ENCODE measurements around the gene MSMP. TPM values are rescaled to one million over a fixed set of nuclear protein-coding genes. Genes with fewer than 3 reads are reported as not detected.

Gene MSMP
- total RNA-seq, 1 donor from 2014 or later: not detected

DNA sequence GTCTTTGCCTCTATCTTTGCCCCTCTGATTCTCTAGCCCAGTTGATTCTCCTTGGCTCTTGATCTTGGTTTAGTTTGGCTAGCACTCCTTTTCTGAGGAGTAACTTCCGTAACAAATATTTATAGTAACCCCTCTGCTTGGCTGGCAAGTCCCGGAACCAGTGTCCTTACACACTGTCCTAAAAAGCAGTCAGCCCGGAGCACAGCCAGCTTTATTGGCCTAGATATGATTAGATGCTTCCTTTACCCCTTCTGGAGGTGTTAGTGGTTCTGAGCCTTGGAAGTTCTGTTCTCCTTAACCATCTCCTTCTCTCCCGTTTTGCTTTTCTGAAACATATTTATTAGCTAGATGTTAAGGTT is 17.0 kb upstream of the MSMP start:
- no peak for DNase-seq

DNA sequence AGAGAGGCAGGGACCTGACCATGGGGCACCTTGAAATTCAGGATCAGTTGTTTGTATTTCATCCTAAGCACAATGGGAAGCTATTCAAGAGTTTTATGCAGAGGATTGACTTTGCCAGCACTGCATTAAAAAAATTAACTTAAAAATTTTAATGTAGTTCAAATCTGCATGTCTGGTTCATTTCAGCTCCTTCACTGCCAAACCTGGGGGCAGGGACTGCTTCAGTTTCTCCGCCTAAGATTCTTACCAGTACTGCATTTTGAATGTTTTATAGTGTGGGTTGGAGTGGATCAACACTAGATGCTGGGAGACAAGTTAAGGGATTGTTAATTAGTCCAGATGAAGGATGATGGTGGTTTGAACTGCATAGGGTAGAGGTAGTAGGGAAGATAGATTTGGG is 15.7 kb upstream of the MSMP start:
- no peak for DNase-seq

DNA sequence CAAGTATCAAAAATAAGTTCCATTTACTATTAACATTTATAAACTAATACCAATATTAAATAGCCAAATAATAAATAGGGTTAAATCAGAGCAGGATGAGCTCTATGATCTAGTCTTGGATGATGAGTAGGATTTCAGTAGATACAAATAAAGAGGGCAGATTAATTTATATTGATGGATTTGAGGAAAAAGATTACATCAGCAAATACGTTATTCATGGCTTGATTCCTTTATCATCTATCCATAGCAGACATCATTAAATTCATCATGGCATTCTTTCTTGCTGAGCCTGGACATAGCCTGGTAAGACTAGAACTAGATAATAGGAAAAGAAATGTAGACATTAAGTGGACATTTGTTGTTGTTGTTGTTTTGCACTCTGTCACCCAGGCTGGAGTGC is 13.4 kb upstream of the MSMP start:
- DNase-seq: no peak

DNA sequence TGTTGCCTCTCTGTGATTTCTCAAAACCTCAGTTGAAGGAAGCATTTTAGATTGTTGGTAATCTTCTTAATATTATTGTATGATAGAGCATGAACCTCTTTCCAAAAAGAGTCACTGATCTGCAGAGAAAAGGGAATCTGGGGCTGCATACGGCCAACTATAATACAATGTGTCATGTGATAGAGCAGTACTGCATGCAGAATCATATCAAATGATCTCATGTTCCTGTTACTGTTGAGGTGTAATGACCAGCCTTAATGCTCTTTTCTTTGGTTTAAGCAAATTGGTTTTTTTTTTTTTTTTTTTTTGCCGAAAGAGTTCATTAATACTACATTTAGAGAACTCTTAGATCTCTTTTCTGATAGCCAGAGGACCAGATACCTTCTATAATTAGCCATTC is 12.9 kb upstream of the MSMP start:
- DNase-seq: no peak

DNA sequence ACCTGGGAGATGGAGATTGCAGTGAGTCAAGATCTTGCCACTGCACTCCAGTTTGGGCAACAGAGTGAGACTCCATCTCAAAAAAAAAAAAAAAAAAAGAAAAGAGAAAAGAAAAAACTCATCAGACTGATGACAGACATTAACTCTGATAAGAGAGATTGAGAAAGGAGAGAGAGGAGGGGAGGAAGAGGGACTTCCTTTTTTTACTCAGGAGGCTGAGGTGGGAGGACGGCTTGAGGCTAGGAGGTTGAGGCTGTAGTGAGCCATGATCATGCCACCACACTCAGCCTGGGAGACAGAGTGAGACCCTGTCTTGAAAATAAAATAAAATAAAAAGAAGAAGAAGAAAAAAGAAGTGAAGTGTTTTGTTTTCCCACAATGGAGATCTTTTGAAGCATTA is 9.7 kb upstream of the MSMP start:
- DNase-seq: no peak

DNA sequence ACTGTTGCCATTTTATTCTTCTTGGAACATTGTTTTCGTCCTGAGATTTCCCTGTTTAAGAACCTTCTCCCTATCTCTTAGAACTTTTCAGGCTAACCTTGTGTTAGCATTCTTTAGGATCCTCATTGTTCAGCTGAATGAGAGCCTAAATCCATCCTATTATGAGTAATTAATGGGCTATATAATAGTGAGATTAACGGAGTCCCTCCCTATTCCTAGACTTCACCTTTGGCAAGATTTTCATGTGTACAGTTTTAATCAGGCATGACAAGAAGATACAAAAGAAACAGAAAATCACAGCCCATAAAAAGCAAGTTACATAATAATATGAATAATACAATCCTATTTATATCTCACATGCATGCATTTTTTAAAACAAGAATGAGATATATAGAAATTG is 9.1 kb upstream of the MSMP start:
- DNase-seq: no peak

DNA sequence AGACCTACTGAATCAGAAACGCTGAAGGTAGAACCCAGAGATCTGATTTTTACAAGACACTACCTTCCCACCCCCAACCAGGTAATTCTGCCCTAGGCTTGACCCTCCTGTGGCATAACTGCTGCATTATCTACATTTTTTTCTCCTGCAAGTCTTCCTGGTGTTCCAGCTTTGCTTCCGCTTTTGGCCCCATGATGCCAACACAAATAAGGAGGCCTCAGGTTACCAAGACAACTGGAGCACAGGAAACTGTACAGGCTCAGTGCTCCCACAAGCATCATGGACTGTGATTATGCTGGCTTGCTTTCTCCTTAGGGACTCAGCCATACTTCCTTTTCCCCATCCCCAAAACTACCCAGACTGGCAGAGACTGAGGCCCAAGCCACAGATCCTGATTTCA is 6.6 kb upstream of the MSMP start:
- no peak for DNase-seq

DNA sequence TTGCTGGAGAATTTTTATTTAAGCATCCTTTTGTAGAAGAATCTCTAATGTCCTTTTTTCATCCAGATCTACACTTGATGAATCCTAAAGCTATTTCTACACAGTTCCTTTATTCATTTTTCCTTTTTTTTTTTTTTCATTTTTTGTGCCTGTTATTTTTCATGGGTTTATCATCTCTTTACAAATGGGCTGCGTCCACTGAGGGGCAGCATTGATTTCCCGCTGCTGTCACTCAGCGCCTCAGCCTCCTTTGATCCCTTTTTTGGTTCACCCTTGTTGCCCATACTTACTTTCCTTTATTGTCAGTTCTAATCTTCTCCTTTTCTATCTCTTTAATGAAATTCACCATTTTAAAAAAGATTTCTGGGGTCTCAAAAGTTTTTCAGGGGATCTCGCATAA is 5.7 kb upstream of the MSMP start:
- no peak for DNase-seq

DNA sequence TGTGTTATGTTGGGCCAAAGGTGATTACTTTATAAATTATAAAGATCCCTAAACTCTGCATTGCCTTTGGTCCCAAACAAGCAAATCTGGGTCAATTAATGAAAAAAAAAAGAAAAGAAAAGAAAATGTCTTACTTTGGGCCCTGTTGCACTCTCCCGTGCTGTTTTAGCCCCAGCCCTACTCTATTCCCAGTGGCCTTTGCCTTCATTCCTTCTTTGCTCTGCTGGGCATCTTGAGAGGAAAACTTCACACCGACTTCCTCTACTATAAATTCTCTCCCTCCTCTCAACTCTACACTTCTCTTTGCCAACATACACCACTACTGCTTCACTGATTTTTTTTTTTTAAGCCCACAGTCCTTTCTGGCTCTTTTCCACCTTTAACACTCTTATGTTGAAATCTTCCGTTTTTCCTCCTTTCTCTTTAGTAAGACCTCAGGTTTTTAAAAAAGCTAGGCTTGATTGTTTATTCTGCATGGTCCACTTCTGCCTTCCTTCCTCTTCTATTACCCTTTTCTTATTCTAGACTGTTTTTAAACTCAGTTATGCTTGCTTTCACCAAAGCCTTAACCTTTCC is 4.5 kb upstream of the MSMP start:
- no peak for DNase-seq

DNA sequence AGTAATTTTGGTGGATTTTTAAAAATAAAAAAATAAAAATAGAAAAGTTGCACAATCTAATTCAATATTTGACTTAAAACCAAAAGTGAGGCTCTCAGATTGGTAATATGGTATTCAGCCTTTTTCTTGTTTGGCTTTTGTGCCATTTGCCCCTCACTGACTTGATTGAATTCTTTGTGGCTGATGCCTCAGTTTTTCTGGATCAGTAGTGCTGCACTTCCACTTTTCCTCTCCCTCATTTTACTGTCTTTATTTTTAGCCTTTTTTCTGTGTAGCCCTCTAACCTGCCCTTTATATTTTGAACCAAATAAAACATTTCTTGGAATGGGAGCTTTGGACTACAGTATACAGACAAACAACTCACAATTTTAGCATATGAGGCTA is 3.8 kb upstream of the MSMP start:
- DNase-seq: no peak

DNA sequence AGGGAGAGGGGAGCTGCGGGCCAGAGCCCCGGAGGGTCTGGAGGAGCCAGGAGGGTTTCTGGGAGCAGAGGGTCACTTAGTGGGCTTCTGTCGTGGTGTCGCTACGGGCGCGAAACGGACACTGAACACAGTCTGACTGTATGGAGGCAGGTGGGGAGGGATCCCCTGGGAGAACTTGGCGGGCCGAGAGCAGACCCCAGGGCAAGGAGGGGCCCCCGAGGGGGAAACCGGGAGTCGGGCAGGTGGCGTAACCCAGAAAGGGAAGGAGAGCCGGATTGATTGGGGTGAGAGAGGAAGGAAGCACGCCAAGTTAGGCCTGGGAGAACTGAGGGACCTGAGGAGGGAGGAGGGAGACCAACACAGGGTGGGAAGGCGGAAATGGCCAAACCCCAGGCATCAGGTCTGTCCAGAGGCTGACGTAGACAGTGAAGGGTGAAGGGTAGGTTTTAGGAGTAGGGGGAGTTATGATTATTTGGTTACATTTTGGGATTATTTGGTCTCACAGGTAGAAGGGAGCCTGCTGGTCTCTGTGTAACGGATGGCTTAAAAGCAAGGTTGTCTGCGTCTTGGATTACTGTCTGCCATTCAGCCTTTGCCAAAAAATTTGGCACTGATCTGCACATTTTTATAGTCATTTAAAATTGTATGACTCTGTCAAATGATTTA is 3.3 kb upstream of the MSMP start:
- peak; percentile 14 for DNase-seq

DNA sequence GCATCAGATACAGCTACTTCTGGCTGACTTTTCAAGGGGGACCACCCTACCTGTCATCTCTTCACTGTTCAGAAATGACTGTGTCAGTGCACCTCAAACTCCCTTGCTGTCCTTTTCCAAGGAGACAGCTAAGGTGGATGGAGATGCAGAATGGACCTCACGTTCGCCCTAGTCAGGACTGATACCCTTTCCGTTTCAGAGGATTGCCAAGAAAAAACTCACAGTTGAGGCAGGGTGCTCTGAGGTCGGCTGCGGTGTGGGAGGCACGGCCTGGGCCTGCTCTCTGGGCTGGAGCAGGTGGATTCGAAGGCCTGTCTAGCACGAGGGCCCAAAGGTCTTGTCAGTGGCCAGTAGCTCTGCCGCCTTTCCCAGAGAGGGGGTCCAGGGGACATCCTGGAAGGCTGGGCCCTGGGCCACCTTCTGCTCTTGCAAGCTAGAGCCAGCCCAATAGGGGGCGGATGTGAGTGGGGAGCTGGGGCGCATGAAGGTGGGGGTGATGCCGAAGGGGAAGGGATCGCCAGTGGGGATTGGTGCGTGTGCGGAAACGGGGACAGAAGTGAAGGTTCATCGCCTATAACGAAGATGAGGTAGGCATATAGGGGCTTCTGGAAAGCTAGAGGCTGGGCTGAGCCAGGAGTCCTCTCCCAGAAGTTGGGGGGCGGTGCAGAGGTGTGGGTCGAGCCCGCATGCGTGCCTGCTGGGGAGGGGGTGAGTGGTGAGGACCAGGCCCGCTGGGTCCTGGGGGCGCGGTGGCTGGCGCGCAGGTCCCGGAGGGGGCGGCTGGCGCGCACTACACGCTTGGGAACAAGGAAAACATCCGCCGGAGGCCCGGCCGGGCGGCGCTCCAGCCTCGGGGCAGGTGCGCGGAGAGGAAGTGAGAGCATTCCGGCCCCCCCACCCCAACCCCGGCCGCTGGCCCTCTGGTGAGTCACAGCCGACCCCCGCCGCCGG is 2.5 kb upstream of the MSMP start:
- no peak for DNase-seq

DNA sequence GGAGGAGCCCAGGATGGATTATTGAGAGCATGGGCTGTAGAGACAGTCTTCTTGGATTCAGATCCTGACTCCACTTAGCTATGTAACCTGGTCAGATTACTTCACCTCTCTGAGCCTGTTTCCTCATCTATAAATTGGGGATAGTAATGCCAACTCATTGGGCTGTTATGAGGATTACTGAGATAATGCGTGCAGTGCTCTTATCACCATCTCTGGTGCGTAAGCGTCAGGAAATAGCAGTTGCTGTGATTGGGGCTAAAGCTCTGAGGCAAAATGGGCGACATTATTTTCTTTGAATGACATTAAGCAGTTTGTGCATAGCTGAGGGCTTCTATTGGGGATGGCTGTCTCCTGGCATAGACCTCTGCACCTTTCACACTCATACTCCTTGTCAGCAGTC is 995 bp upstream of the MSMP start:
- DNase-seq: no peak

DNA sequence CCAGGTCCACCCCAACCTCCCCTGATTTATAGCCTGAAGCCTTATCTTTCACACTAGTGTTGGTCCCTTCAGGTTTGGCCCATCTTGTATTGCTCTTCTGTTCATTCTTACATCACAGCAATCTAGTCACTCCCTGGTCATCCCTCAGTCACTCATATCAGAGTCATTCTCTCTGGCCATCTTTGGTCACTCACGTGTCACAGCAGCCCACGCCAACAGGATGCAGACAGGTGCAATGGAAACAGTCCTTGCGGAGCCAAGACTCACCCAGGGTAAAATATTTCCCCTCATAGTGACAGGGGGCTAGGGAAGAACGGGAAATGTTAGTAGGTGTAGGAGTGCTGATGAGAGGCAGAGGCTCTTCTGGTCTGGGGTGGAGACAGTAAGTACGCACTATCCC is 610 bp downstream of the MSMP start:
- DNase-seq: no peak

DNA sequence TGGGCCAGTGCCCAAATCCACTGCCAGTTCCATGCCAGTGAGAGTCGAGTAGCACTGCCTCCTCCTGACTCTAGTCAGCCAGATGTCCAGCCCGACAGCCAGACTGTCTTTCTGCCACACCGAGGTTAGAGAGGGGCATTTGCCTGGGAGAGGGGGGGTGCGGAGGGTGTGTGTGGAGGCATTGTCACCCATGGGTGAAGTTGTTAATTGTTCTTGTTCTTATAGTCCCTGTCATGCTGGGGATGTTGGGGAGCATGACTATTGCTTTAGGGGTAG is 3.9 kb downstream of the MSMP start:
- DNase-seq: no peak

DNA sequence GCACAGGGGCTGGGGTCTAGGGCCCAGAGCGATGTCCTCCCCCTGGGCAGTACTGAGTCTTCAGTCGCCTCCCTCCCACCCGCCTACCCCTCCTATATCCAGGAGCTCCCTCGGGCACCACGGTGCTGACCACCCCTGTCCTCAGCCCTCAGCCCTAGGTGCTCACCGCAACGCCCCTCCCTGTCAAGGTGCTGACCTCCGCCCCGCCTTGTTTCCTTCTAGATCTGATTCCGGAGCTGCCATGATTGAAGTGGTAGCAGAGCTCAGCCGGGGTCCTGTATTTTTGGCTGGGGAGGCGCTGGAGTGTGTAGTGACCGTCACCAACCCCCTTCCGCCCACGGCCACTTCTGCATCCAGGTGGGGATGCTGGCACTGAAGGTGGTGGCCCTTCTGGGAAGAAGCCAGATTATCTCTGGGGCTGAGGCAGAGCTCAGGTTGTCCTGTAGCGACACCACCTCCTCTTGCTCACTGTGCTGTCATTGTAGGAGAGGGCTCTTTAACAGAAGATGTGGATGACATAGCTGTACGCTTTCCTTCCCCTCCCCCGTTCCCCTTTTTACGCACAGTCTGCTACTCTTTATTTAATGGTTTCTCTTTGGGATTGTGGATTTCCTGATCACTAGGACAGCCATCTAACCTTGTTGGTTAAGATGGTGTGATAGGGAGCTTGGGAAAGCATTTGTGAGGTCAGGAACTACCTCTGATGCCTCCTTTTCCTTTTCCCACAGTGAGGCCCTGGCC is 4.4 kb downstream of the MSMP start:
- no peak for DNase-seq

DNA sequence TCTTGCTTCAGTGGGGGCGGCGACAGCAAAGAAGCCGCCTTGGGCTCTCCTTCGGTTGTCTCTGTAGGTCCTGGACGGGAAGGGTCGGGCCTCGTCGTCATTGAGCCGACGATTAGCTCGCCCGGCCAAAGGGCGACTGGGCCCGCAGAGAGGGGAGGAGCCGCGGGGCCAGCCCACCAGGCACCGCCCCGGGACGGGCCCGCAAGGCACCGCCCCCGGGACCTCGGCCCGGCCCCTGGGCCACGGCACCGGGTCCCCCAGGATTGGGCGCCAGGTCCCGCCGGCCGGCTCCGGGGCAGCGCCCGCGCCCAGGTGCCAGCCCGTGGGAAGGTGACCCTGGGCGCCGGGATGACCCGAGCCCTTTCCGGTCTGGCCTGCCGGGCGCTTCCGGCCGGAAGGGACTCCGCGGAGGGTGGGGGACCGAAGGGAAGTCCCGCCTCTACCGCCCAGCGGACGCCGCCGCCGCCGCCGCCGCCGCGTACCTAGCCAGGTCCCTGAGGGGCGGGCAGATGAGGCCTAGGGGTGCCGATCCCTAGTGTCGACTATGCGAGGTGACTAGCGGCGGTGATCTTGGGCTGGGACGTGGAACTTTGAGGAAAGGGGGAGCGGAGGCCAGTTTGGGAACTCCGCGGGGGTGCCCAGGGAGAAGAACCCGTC is 5.1 kb downstream of the MSMP start, which contains the start of the genes GBA2 and RGP1:
Gene GBA2 (minus strand): TSS at position 371 of the 657 bp plus-strand sequence. CDS start 524 bp downstream, outside the sequence.
Gene RGP1 (plus strand): TSS at position 430 of the 657 bp plus-strand sequence. CDS start 469 bp downstream, outside the sequence.
- peak; percentile 42 for DNase-seq

DNA sequence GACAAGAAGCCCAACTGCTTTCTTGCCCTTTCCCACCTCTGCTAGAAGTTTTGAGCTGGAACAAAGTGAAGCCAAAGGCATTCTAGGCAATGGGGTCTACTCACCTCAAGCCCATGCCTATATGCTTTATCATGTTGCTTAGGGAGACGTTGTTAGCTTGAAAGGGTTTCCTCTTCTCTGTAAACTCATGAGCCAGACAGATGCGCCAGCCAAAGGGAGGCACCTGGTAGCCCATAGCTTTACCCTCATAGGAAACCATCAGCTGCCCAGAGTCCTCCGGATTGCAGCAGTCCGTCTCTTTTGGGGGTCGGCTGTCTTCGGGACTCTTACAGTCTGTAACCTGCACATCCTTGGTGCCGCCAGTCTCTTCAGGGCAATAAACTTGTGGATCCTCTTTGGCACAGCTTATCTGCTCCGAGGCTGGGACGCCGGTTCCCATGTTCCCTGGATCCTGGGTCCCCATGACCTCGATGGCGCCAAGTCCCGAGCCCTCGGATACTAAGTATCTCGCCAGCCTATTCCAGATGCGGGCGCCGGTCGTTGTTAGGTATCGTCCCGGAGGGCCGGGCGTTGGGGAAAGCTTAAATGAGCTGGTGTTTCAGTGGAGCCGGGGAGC is 5.7 kb downstream of the MSMP start:
- no peak for DNase-seq

DNA sequence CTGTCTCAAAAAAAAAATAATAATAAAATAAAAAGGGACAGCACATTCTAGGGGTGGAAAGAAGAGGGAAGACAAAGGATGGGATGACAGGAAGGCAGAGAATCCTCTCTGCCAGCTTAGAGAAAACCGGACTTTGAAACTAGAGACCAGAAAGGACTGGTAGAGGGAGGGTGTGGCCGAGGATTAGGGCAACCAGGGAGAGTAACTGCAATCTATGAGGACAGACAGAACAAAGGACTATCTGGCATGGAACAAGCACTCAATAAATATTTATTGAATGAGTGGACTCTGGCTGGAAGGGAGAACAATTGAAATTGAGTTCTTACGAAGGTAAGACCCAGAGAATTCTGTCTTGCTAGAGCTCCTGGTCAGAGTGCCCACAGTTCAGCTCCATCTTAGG is 7.5 kb downstream of the MSMP start:
- no peak for DNase-seq

DNA sequence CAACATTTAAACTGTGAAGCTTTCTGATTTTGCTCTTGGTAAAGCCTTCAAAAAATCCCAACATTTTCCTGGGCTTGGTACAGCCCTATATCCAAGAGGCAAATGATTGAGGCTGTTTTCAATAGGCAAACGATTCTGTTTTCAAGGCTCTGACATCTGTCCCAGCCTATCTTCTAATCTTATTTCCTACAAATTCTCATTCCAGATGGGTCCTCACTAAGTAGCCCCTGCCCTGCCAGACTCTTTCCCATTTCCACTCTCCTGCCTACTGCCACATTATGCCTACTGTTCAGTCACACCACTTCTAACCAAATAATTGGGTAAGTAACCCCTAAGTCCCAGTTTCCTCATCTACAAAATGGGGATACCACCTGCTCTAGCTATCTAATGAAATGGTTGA is 8.5 kb downstream of the MSMP start:
- no peak for DNase-seq

DNA sequence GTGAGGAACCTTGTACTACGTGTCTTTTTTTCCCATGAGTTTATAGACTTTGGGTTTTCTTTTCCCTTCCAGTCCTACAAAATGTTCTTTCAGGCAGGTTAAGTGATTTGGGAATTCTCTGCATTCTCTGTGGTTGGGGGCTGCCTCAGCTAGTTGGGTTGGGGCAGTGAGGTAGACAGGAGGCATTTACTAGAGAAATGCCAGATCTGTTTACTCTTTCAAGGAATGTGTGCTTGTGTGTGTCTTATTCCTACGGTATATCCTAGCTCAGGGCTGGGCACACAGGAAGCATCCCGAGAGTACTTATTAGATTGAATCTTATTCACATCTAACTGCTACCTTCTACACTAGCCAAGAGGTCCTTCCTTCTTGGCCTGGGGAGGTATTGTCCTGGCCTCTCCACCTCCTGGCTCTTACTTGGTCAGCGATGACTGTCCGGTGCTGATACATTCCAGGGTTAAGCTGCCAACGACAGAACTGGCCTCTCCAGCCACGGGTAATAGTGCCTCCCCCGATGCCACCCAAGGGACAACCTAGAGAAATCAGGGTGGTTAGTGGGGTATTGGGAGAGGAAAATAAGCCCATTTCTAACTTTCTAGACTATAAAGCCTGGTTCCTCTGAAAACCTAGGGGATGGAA is 10.1 kb downstream of the MSMP start:
- no peak for DNase-seq

All from skin of body (tissue), 2 donors.